Right lobe of liver (tissue), 4 donors: ENCODE results near the gene CSRNP2.

Experiments
- CTCF ChIP-seq, 4 donors: fragments of 200-600 bp in 3 of 4; fragments of 450-650 bp in 1 of 4; IDR thresholded peaks; one replicate each; pipeline versions ENCODE4 v1.5.1 to v1.8.0; 2016 to 2022; ENCODE audit warnings: antibody characterized with exemption in 4 of 4, mild to moderate bottlenecking in 2 of 4
- POLR2A ChIP-seq: fragments of 450-650 bp; IDR thresholded peaks from one replicate; pipeline ENCODE4 v1.6.1; 2017; ENCODE audit warnings: antibody characterized with exemption, mild to moderate bottlenecking
- donor health status: DM: no; HTN: no; CAD: no.
- donor health status: DM: no; HTN: no; CAD: no.
- donor health status: DM: no; HTN: yes; CAD: no.

- no peak for TF ChIP-seq POLR2A
- no peak for TF ChIP-seq CTCF (IDR thresholded peaks at IDR 0.05)
These were observed 3.5 kb upstream of the CSRNP2 start for GRCh38 chr12:51086933-51087332.
